ENCODE data around the gene ERRFI1. TPM values are rescaled to one million over a fixed set of nuclear protein-coding genes. Genes with fewer than 3 reads are reported as not detected.

ERRFI1 gene
- total and polyA plus RNA-seq, 2 of the 8 experiments (the other 6 are each of a cell fraction or from before 2014, with no cell fraction given) = 23.4 to 46.1 TPM

- no peaks in the 10 kb centered on the region for H4K20me1 ChIP-seq (replicated peaks in 1 of 2; ENCODE audit: control insufficient read depth in 1 of 2, insufficient read depth in 2 of 2, low read length in 2 of 2)
- H3K9ac ChIP-seq (replicated peaks in 1 of 4; ENCODE audit: extremely low read depth in 1 of 4, low read depth in 3 of 4, low read length in 3 of 4) = no peak overlapping the region
- H3K4ac ChIP-seq (replicated peaks; ENCODE audit: insufficient read length, low read depth, low read length) = no peak overlapping the region
- ChIA-PET CTCF (ENCODE audit: partially characterized antibody) (no interaction called here), POLR2A (ENCODE audit: partially characterized antibody) (no interaction called here)
- peak overlapping the region; percentile 23 for H4K5ac ChIP-seq (ENCODE audit: insufficient read length, low read depth, low read length)
- H2BK15ac ChIP-seq (ENCODE audit: low read length) = no peak overlapping the region
- no peak overlapping the region for H4K8ac ChIP-seq (ENCODE audit: extremely low read depth, insufficient read depth, low read length)
- H3K14ac ChIP-seq (ENCODE audit: insufficient read length) = no peak overlapping the region
- H3K18ac ChIP-seq (ENCODE audit: extremely low read depth, low read length) = no peak overlapping the region
- H3K79me1 ChIP-seq (ENCODE audit: low read depth, low read length) = no peaks in the 10 kb centered on the region
- no peak overlapping the region for H4K91ac ChIP-seq (replicated peaks; ENCODE audit: insufficient read length, low read length)
- peaks cover 3 to 7% (median 5%) of the 10 kb centered on the region in 4 experiments; a peak in 6 of 7 replicates for H3K4me1 ChIP-seq (replicated peaks in 1 of 4; ENCODE audit: control insufficient read depth in 3 of 4, insufficient read depth in 4 of 4, low read length in 3 of 4)
- H2BK12ac ChIP-seq (ENCODE audit: low read depth, low read length) = no peak overlapping the region
- DNase-seq (ENCODE audit: low read depth in 1 of 2, low spot score in 2 of 2) (no peak), FAIRE-seq (no peak)
- H3K56ac ChIP-seq (replicated peaks; ENCODE audit: insufficient read length, low read depth, low read length) = no peak overlapping the region
- no peaks in the 10 kb centered on the region for H3K9me3 ChIP-seq (ENCODE audit: insufficient read depth in 2 of 2, low read depth in 1 of 2, low read length in 1 of 2)
- H3K23ac ChIP-seq (ENCODE audit: insufficient read length) = no peak overlapping the region
- H2BK120ac ChIP-seq (replicated peaks; ENCODE audit: low read depth, low read length) = no peak overlapping the region
- H2BK20ac ChIP-seq (ENCODE audit: low read length) = 0 out of 2 replicates have a peak overlapping the region, but pooled peaks have one; percentile 8
- no peaks in the 10 kb centered on the region for H3K23me2 ChIP-seq (ENCODE audit: low read depth, low read length)
- H3K4me2 ChIP-seq (ENCODE audit: insufficient read depth in 1 of 2, low read depth in 2 of 2, low read length in 2 of 2) = peak overlapping the region in 1 of 2 experiments; percentile 19; a peak in 2 of 4 replicates
- H2BK5ac ChIP-seq (ENCODE audit: low read depth, low read length) = no peak overlapping the region
- H2AK5ac ChIP-seq (ENCODE audit: low read depth, low read length) = no peak overlapping the region
- H3K36me3 ChIP-seq (ENCODE audit: control insufficient read depth in 2 of 4, insufficient read depth in 4 of 4, low read length in 3 of 4) = no peaks in the 10 kb centered on the region
- H3K4me3 ChIP-seq (ENCODE audit: extremely low read depth in 1 of 4, insufficient read depth in 2 of 4, low read depth in 3 of 4, low read length in 4 of 4) = no peak overlapping the region
- no peak overlapping the region for H3K27ac ChIP-seq (ENCODE audit: low read depth, low read length)
- H2AFZ ChIP-seq (ENCODE audit: low read length) = peak overlapping the region; percentile 80
- no peaks in the 10 kb centered on the region for H3K27me3 ChIP-seq (replicated peaks in 1 of 4; ENCODE audit: control insufficient read depth in 3 of 4, extremely low read depth in 1 of 4, insufficient read depth in 3 of 4, low read length in 3 of 4)
- H3K79me2 ChIP-seq (ENCODE audit: control insufficient read depth in 1 of 2, insufficient read depth in 2 of 2, low read length in 2 of 2) = no peaks in the 10 kb centered on the region
- whole genome bisulfite sequencing, 2 experiments (ENCODE audit: extremely low coverage in 1 of 2, insufficient coverage in 1 of 2, insufficient read length in 1 of 2, insufficient replicate concordance in 2 of 2, low coverage in 1 of 2, low lambda C conversion rate in 2 of 2, missing lambda C conversion rate in 1 of 2) = 58% methylated on average over 10 of the region's 10 CpGs; no CpG with 5 or more reads in 1 of the 2 experiments
- TF ChIP-seq CREB1 (IDR thresholded peaks at IDR 0.05) (no peak), POU5F1 (IDR thresholded peaks at IDR 0.05; ENCODE audit: low read depth, low read length) (no peak), CTCF (IDR thresholded peaks at IDR 0.05; ENCODE audit: control extremely low read depth in 1 of 3, insufficient read depth in 1 of 3, low read depth in 1 of 3, low read length in 3 of 3) (no peak), MAX (IDR thresholded peaks at IDR 0.05) (no peak)
Measured at GRCh38 chr1:8070381-8070811, 44.3 kb upstream of the ERRFI1 start.

Measured in H1 (cell line).